C4-2B (cell line): Measurements from ENCODE around the gene MCRIP1.
A peak's percentile ranks its signal among the peaks of the same experiment; 100 is the strongest.

ENCODE experiments used
- H3K27ac ChIP-seq: fragments of 450-650 bp; 2 replicates; pipeline ENCODE4 v1.5.1; 2017
- CTCF ChIP-seq: fragments of 450-650 bp; conservative IDR thresholded peaks from 2 replicates; pipeline ENCODE4 v1.5.1; 2017; ENCODE audit warnings: mild to moderate bottlenecking
- ZFX ChIP-seq: fragments of 450-650 bp; IDR thresholded peaks from 2 replicates; pipeline ENCODE4 v1.6.1; 2017

Gene MCRIP1

GRCh38 chr17:81833160-81833920, at the start of gene MCRIP1:
Gene MCRIP1 (minus strand): TSS chr17:81833291. CDS start chr17:81824506, 8,785 bp downstream.
- TF ChIP-seq ZFX (peak; percentile 48; the same call in 1 of the 2 replicates), CTCF (no peak)
- H3K27ac ChIP-seq, result peak within 1 kb of the TSS; percentile 96

- no peak overlapping the region for H3K27ac ChIP-seq
- TF ChIP-seq CTCF, result no peak
- TF ChIP-seq ZFX, result no peak
These were observed 46.0 kb upstream of the MCRIP1 start for GRCh38 chr17:81879121-81879520.

- no peak overlapping the region for H3K27ac ChIP-seq
- TF ChIP-seq CTCF (no peak), ZFX (no peak)
These were observed 45.2 kb upstream of the MCRIP1 start for GRCh38 chr17:81878294-81878693.

GRCh38 chr17:81877569-81877968, 44.5 kb upstream of the MCRIP1 start:
- no peak overlapping the region for H3K27ac ChIP-seq
- TF ChIP-seq CTCF, result no peak
- no peak for TF ChIP-seq ZFX

- TF ChIP-seq ZFX (peak; percentile 96), CTCF (no peak)
- peak overlapping the region; percentile 100 for H3K27ac ChIP-seq
These were observed 38.5 kb upstream of the MCRIP1 start for GRCh38 chr17:81871387-81872230.

- H3K27ac ChIP-seq, result peak within 1 kb of the TSS; percentile 100
- TF ChIP-seq CTCF (no peak), ZFX (no peak)
These were observed 37.9 kb upstream of the MCRIP1 start, which contains the start of gene ARHGDIA for GRCh38 chr17:81870981-81871386. Gene ARHGDIA (minus strand): TSS chr17:81871337. CDS start chr17:81869930, 1,407 bp downstream.
